ENCODE measurements around the gene NR2F2.

NR2F2 gene

GRCh38 chr15:96311956-96312294, 18.6 kb upstream of the NR2F2 start:
- TF ChIP-seq CTCF (IDR thresholded peaks at IDR 0.05; ENCODE audit: low read depth, low read length), result no peak
- Histone ChIP-seq H3K27me3 (ENCODE audit: insufficient read depth, low read depth, severe bottlenecking) (peaks cover 11% of the 10 kb centered on the region), H3K9me3 (ENCODE audit: severe bottlenecking) (no peaks in the 10 kb centered on the region), H3K4me3 (ENCODE audit: low read depth, low read length) (no peak overlapping the region), H3K36me3 (no peaks in the 10 kb centered on the region), H3K27ac (no peak overlapping the region)
- no peak for DNase-seq

- no peaks in the 10 kb centered on the region for H3K9me3 ChIP-seq (ENCODE audit: severe bottlenecking)
- peaks cover 11% of the 10 kb centered on the region for H3K27me3 ChIP-seq (ENCODE audit: insufficient read depth, low read depth, severe bottlenecking)
- no peak for TF ChIP-seq CTCF (IDR thresholded peaks at IDR 0.05; ENCODE audit: low read depth, low read length)
- no peak for DNase-seq
- no peak overlapping the region for H3K27ac ChIP-seq
- no peak overlapping the region for H3K4me3 ChIP-seq (ENCODE audit: low read depth, low read length)
- H3K36me3 ChIP-seq, result no peaks in the 10 kb centered on the region
Measured at GRCh38 chr15:96312641-96313335, 17.7 kb upstream of the NR2F2 start.

GRCh38 chr15:96314518-96314917, 16.0 kb upstream of the NR2F2 start:
- no peaks in the 10 kb centered on the region for H3K36me3 ChIP-seq
- H3K27me3 ChIP-seq (ENCODE audit: insufficient read depth, low read depth, severe bottlenecking), result peaks cover 14% of the 10 kb centered on the region
- no peak overlapping the region for H3K4me3 ChIP-seq (ENCODE audit: low read depth, low read length)
- no peak for TF ChIP-seq CTCF (IDR thresholded peaks at IDR 0.05; ENCODE audit: low read depth, low read length)
- no peak overlapping the region for H3K27ac ChIP-seq
- DNase-seq, result no peak
- H3K9me3 ChIP-seq (ENCODE audit: severe bottlenecking), result no peaks in the 10 kb centered on the region

GRCh38 chr15:96314963-96315362, 15.5 kb upstream of the NR2F2 start:
- no peak for TF ChIP-seq CTCF (IDR thresholded peaks at IDR 0.05; ENCODE audit: low read depth, low read length)
- Histone ChIP-seq H3K36me3 (no peaks in the 10 kb centered on the region), H3K9me3 (ENCODE audit: severe bottlenecking) (no peaks in the 10 kb centered on the region), H3K27ac (no peak overlapping the region), H3K27me3 (ENCODE audit: insufficient read depth, low read depth, severe bottlenecking) (peaks cover 17% of the 10 kb centered on the region), H3K4me3 (ENCODE audit: low read depth, low read length) (no peak overlapping the region)
- DNase-seq, result no peak

- DNase-seq, result no peak
- Histone ChIP-seq H3K4me3 (ENCODE audit: low read depth, low read length) (no peak overlapping the region), H3K36me3 (no peaks in the 10 kb centered on the region), H3K27ac (no peak overlapping the region), H3K9me3 (ENCODE audit: severe bottlenecking) (no peaks in the 10 kb centered on the region), H3K27me3 (ENCODE audit: insufficient read depth, low read depth, severe bottlenecking) (peaks cover 29% of the 10 kb centered on the region)
- no peak for TF ChIP-seq CTCF (IDR thresholded peaks at IDR 0.05; ENCODE audit: low read depth, low read length)
Measured at GRCh38 chr15:96316953-96317629, 13.4 kb upstream of the NR2F2 start.

All from WERI-Rb-1 (cell line).